ENCODE measurements around the gene CFHR5.
"Not testable (repeated sequence)": the region's sequence is repeated elsewhere in the genome, so short reads cannot be mapped to it uniquely, and the experiment has no call there.

CFHR5 gene

GRCh38 chr1:196977278-196977677 lies at the start of gene CFHR5:
TSS of gene CFHR5 (plus strand) at chr1:196977556. CDS start at chr1:196977665, 109 bp downstream.
- DNase-seq, result no peak

- DNase-seq, result not testable (repeated sequence)
Observed at GRCh38 chr1:196932853-196933252, 44.5 kb upstream of the CFHR5 start.

- DNase-seq, result no peak
Observed at GRCh38 chr1:196933531-196934189, 43.7 kb upstream of the CFHR5 start.

GRCh38 chr1:196941474-196941873 lies 35.9 kb upstream of the CFHR5 start:
- not testable (repeated sequence) for DNase-seq

GRCh38 chr1:196943568-196943967 lies 33.8 kb upstream of the CFHR5 start, which contains the start of gene CFHR2:
TSS of gene CFHR2 (plus strand) at chr1:196943738. CDS start at chr1:196943881, 143 bp downstream.
- DNase-seq, result not testable (repeated sequence)

GRCh38 chr1:196951711-196952394 lies 25.5 kb upstream of the CFHR5 start:
- DNase-seq, result no peak

- DNase-seq, result no peak
Observed at GRCh38 chr1:196954778-196955177, 22.6 kb upstream of the CFHR5 start.

- DNase-seq, result no peak
Observed at GRCh38 chr1:196955926-196956325, 21.4 kb upstream of the CFHR5 start.

- no peak for DNase-seq
Observed at GRCh38 chr1:196960854-196961253, 16.5 kb upstream of the CFHR5 start.

- DNase-seq, result no peak
Observed at GRCh38 chr1:196970182-196970581, 7.2 kb upstream of the CFHR5 start.

GRCh38 chr1:196976278-196976677 lies 1.1 kb upstream of the CFHR5 start:
- DNase-seq, result no peak

GRCh38 chr1:196980859-196981258 lies 3.5 kb downstream of the CFHR5 start:
- no peak for DNase-seq

GRCh38 chr1:196982247-196982646 lies 4.9 kb downstream of the CFHR5 start:
- not testable (repeated sequence) for DNase-seq

- DNase-seq, result not testable (repeated sequence)
Observed at GRCh38 chr1:196991919-196992651, 14.7 kb downstream of the CFHR5 start.

- DNase-seq, result no peak
Observed at GRCh38 chr1:196993916-196994315, 16.6 kb downstream of the CFHR5 start.

GRCh38 chr1:196997423-196997822 lies 20.1 kb downstream of the CFHR5 start:
- DNase-seq, result no peak

- no peak for DNase-seq
Observed at GRCh38 chr1:197001828-197002227, 24.5 kb downstream of the CFHR5 start.

GRCh38 chr1:197003132-197003531 lies 25.8 kb downstream of the CFHR5 start:
- DNase-seq, result no peak

GRCh38 chr1:197008861-197009260 lies 31.5 kb downstream of the CFHR5 start:
- DNase-seq, result no peak

- DNase-seq, result no peak
Observed at GRCh38 chr1:197011614-197012013, 34.3 kb downstream of the CFHR5 start.

- DNase-seq, result no peak
Observed at GRCh38 chr1:197013234-197013633, 35.9 kb downstream of the CFHR5 start.

GRCh38 chr1:197016751-197017150 lies 39.4 kb downstream of the CFHR5 start:
- DNase-seq, result no peak

- no peak for DNase-seq
Observed at GRCh38 chr1:197017558-197018146, 40.3 kb downstream of the CFHR5 start.
